ENCODE results near the gene BTG2.

BTG2 gene

DNA sequence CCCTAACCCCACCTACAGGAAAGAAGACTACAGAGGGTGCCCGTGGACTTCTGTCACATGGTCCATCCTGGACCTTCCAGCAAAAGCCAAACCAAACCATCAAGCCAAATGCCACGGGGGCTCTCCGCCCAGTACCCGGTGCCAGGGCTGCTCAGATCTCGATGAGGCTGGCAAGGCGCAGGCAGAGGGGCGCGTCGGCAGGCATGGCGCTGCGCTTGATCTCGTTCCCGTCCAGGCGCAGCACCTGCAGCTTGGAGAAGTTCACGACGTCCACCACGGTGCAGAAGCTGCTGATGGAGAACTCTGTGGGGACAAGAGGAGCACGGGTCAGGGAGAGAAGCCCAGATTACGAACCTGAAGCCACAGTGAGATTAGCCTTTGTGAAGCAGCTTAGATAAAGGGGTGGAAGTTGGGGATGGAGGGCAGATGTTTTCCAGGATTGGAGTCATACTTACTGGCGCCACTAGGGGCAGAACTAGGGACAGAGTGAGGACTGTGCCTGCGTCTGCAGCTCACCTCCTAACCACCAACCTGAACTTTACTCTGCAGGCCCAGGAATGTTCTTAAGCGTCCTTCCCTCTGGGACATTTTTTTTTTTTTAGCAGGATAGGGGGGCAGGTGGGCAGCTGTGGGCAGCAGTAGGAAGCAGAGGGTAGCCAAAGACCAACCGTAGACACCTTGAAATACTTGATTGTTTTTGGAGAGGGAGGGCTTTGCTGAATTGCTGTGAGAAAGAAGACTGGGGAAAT, 37.0 kb downstream of the BTG2 start:
- peak; percentile 77 for DNase-seq (ENCODE audit: low spot score)

DNA sequence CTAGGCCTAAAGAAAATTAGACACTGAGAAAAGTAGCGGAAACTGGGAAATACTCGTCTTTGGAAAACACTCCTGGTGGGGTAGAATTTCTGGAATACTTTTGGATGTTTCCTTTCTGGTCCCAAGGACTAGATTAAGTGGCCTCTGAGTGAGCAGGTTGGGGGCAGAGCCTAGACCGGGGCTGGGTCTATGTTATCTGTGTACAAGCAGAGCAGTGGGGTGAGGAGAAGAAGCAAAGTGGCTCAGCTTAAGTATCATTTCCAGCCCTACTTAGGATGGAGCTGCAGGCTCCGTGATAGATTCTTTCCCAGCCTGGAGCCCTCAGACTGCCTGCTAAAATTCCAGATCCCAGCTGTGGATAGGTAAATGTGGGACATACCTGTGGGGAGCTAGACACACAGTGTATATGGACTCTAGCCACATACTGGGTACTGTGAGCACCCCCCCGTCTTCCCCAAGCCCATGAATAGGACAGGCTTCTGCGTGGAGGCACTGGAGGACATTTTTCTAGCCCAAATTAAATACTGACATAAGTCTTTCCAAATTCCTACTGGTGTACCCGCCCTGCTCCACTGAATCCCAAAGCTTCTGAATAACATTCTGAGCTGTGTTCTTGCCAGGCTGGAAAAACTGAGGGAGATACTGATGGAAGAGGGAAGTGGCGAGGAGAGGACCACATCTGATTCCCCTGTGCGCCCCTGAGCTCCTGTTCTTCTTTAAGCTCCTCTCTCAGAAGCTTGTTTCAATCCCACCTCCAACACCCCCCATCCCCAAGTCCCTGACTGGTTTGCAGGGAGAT, 38.8 kb downstream of the BTG2 start:
- DNase-seq (ENCODE audit: low spot score) = no peak

DNA sequence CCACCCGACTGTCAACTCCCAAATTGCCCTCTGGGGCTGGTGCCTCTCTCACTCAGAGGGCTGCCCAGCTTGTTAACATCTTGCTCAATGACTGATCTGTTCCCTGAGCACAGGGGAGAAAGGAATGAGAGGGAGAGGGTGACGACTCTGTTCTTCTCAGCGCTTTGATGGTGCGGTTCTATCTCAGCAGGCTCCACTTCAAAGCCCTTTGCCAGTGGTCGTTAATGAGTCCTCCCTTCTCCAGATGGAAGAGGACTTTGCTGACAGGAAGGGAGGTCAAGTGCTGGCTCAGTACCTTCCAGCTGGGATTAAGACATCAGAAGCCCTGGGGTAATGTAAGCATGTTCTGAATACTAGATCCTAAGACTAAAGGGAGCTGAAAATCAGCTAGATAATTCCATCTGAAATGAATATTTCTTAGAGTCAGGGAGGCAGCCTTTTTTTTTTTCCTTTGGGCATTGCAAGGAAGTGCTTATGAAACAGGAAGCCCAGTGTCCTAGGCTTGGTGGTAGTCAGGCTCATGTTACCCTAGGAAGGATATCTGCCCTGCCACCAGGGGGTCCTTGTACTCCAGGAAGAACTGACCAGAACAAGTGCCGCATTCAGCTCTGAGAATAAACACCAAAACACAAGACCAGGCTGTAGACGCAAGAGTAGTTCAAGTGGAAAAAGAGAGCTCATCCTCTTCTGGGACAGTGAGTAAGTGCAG, 40.9 kb downstream of the BTG2 start:
- no peak for DNase-seq (ENCODE audit: low spot score)

DNA sequence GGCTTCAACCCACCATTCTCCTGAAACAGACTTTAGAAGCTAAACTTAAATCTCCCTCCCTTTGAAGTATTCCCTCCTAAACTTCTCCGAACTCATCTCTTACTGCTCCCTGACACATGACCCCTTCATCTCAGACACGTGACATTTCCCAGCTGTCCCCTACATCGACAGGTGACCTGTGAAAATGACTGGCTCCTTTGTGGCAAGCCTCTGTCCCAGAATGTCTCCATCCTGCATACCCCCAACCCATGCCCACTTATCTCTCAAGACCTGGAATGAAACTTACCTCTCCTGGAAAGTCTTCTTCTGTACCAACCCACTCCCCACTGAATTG, 41.4 kb downstream of the BTG2 start:
- no peak for DNase-seq (ENCODE audit: low spot score)

DNA sequence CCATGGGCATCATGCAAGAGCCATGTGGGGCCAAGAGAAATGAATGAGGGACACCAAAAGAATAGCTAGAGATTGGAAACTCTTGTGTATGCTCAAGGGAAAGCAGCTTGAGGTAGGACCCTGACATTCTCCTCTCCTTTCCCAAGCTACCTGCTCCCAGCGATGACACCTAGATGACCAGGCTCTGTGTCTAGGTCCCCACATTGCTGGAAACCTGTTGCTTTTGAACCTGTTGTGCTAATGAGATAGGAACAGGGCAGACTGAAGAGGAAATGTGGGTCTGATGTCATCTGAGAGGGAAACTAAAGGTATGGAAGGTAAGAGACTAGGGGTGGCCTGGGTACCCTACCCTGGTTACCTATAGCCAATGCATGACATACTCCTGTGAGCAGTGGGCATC, 43.8 kb downstream of the BTG2 start:
- DNase-seq (ENCODE audit: low spot score) = no peak

DNA sequence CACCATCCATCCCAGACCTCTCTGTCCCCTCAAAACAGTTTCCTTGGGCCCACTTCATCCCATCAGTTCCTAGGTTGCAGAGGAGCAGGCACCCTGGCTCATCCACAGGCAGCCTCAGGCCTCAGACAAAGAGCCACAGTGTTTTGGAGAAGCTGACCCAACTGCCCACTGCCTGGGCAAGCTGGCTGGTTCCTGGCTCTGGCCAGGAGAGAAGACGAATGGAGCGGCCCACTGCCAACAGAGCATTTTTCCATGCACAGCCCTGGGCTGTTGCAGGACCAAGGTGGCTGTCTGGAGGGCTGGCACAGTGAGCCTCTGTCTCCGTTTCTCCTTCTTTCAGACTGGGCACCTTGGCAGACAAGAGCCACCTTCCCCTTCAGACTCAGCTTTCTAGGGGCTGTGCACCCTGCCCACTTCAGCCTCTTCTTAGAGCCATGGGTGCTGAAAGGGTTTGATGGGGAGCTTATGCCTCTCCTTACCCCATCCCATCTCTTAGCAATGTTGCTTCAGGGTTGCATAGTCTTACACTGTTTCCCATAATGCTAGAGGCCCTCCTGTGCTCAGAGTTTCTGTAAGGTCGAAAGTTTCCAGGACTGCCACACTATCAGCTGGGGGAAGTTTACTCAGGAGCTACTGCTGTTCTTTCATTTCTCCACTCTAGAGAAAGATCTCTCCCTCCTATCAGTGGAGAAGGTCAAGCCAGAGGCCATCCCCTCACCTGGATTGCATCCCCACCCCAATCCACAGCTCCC, 44.6 kb downstream of the BTG2 start:
- no peak for DNase-seq (ENCODE audit: low spot score)

DNA sequence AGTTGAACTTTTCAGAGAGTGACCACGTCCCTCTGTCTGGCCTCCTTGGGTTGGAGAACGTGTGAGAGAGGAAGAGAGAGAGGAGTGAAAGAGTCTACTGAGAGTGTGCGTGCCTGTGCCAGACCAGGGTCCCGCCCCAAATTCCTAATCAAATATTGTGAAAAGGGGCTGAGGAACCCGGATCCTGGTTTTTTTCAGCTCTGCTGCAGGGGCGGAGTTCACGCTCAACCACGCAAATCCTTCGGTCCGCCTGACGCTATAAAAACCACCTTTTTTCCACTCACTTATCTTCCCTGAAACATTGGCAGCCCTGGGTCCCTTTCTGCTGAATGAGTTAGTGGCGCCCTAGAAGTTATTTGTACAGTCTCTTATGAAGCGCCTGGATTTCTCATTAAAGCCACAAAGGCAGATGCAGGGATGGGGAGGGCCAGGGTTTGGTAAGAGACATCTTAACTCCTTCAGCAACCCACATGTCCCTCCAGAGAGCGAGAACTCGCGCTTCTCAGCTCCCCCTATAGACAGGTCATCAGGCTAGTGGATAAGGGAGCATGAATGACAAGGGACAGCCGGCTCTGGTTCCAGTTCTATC, 45.8 kb downstream of the BTG2 start, which contains the start of gene FMOD:
Gene FMOD (minus strand): TSS at position 86 of the 589 bp plus-strand sequence. CDS start 2,852 bp downstream, outside the sequence.
- DNase-seq (ENCODE audit: low spot score) = peak; percentile 39

DNA sequence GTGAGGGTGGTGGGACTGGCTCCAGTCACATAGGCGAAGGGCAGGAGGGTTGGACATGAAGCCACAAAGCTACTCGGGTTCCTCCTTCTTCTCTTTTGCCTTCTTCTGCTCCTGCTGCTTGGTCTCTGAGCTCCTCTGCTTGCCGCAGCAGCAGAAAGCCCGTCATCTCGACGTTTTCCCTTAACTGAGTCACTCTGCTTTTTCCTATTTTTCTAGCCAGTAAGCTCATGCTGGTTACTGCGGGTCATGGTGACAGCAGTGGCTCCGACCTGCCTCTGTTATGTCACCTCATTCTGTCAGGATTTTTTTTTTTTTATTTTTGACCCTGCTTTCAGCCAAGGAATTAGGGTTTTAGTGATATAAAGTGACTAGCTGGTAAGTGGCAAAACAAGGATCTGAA, 48.2 kb downstream of the BTG2 start:
- DNase-seq (ENCODE audit: low spot score) = no peak

DNA sequence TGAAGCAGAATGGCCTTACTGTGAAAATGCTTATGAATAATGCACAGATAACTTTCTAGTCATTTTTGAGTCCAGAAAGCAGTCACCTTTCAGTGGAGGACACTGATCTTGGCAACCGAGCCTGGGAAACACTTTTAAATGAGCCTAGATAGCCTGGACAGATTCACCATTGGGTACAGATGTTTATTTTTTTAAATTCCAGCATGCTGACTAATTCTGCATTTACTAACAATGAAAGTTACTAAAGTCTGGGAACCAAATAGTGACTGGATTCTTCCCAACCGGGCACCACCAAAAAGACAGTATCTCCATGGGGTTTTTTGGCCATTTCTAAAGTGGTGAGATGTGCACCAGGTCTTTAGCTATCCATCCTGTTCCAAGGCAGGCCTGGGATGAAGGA, 48.9 kb downstream of the BTG2 start:
- DNase-seq (ENCODE audit: low spot score) = no peak

DNA sequence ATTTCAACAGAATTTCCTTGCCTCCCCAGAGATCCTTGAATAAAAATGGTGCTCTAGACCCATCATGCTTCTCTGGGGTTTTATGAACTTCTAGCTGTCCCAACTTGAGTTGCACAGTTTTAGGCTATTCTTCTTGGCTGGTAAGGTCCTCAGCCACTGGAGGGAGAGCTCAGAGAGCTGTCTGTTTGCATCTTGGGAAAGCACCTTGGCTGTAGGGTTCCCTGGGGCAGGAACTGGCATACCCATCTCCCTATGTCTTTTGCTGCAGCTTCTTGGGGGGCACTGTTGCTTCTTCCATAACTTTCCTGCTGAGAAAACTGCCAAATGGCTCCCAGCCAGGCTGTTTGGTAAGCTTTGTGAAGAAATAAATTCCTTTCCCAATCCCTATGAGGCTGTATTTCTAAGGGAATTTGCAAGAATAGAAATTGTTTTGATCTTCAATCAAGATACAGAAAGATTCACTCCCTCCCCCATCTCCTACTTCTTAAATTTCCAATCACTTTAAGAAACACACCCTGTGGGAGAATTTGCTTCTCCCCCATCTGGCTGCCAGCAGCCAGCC, 53.8 kb downstream of the BTG2 start:
- no peak for DNase-seq (ENCODE audit: low spot score)

All from germinal center (tissue), 1 donor.